GM18519 (cell line): Measurements from ENCODE around the gene ZNF74.
"Not testable (repeated sequence)": the region's sequence is repeated elsewhere in the genome, so short reads cannot be mapped to it uniquely, and the experiment has no call there.

Experiments used
- ATAC-seq: cut with Tn5 transposase; IDR thresholded peaks from one replicate; pipeline ENCODE4 v1.9.1; 2021; ENCODE audit warnings: mild to moderate bottlenecking, moderate library complexity; ENCODE audit not compliant: unreplicated experiment, low FRiP score

Gene ZNF74

GRCh38 chr22:20441631-20442484 lies 47.9 kb downstream of the ZNF74 start:
- no peak for ATAC-seq

- ATAC-seq, result no peak
Measured at GRCh38 chr22:20442485-20443284, 48.7 kb downstream of the ZNF74 start.

- ATAC-seq, result no peak
Measured at GRCh38 chr22:20444325-20444724, 50.4 kb downstream of the ZNF74 start.

GRCh38 chr22:20446383-20446970 lies 52.5 kb downstream of the ZNF74 start:
- no peak for ATAC-seq

- no peak for ATAC-seq
Measured at GRCh38 chr22:20448630-20449029, 54.7 kb downstream of the ZNF74 start.

- ATAC-seq, result no peak
Measured at GRCh38 chr22:20449819-20450550, 56.0 kb downstream of the ZNF74 start.

- ATAC-seq, result no peak
Measured at GRCh38 chr22:20450551-20450906, 56.6 kb downstream of the ZNF74 start.

- not testable (repeated sequence) for ATAC-seq
Measured at GRCh38 chr22:20451129-20451778, 57.3 kb downstream of the ZNF74 start.

GRCh38 chr22:20451920-20452319 lies 58.0 kb downstream of the ZNF74 start:
- no peak for ATAC-seq

- no peak for ATAC-seq
Measured at GRCh38 chr22:20453222-20453621, 59.3 kb downstream of the ZNF74 start.

GRCh38 chr22:20455709-20456063 lies 61.7 kb downstream of the ZNF74 start:
- no peak for ATAC-seq

GRCh38 chr22:20456064-20456721 lies 62.2 kb downstream of the ZNF74 start:
- no peak for ATAC-seq

- ATAC-seq, result no peak
Measured at GRCh38 chr22:20456722-20457076, 62.7 kb downstream of the ZNF74 start.

GRCh38 chr22:20457506-20458240 lies 63.7 kb downstream of the ZNF74 start:
- ATAC-seq, result no peak
